LNCaP clone FGC (cell line): ENCODE results near the gene NFIX.

ENCODE experiments used
- DNase-seq: peaks from one replicate; pipeline ENCODE4 v3.0.0-alpha.2; 2011; ENCODE audit warnings: low read depth
- H3K4me3 ChIP-seq: 2 replicates; pipeline ENCODE4 v1.5.1; 2011; ENCODE audit warnings: mild to moderate bottlenecking, low read depth, low read length, control low read depth
- CTCF ChIP-seq: IDR thresholded peaks from 2 replicates; pipeline ENCODE4 v1.5.1; 2012; ENCODE audit warnings: mild to moderate bottlenecking; ENCODE audit not compliant: control insufficient read depth, insufficient read depth; ENCODE audit errors: extremely low read depth

NFIX gene

GRCh38 chr19:13122980-13123957, 128.0 kb downstream of the NFIX start:
- no peak for TF ChIP-seq CTCF
- H3K4me3 ChIP-seq: no peak overlapping the region
- DNase-seq: no peak

GRCh38 chr19:13127051-13127450, 131.8 kb downstream of the NFIX start:
- no peak overlapping the region for H3K4me3 ChIP-seq
- DNase-seq: peak; percentile 47
- TF ChIP-seq CTCF: no peak

- DNase-seq: no peak
- no peak for TF ChIP-seq CTCF
- H3K4me3 ChIP-seq: no peak overlapping the region
Observed at GRCh38 chr19:13127811-13128575, 132.7 kb downstream of the NFIX start.

- no peak for DNase-seq
- H3K4me3 ChIP-seq: no peak overlapping the region
- no peak for TF ChIP-seq CTCF
Observed at GRCh38 chr19:13128583-13128982, 133.3 kb downstream of the NFIX start.

DNA sequence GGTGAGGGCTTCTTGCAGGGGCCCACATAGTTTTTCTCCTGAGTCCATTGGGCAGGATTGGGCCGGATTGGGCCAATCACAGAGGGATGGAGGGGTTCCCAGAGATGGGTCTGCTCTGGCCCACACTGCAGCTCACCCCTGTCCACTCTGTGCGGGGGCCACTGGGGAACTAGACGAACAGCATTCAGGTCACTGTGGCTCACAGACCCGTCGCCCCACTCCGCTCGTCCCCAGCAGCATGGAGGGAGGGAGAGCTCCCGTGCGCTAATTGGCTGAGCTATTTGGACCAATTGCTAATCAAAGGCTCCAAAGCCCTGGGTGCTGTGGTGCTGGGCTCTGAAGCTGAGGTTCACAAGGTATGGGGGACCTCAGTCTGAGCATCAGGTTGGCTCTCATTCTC, 134.1 kb downstream of the NFIX start:
- no peak for DNase-seq
- no peak for TF ChIP-seq CTCF
- H3K4me3 ChIP-seq: no peak overlapping the region

GRCh38 chr19:13130886-13131490, 135.7 kb downstream of the NFIX start:
- no peak for DNase-seq
- TF ChIP-seq CTCF: no peak

More at GRCh38 chr19:13130886-13131490, 135.7 kb downstream of the NFIX start:
- H3K4me3 ChIP-seq: no peak overlapping the region
